ENCODE data around the gene HAGH.

HAGH gene

DNA sequence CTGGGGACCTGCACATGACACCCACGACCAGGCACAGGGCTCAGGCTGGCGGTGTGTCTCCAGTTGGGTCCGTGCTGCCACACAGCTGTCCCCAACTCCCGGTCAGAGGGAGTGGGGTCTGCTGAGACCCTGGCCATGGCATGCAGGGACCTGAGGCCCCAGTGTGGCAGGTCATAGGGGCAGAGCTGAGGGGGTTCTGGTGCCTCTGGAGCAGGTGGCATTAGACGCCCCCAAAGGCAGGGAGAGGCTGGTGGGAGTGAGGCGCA is 39.6 kb downstream of the HAGH start:
- no peak for ATAC-seq
- TF ChIP-seq SNAI2 (CRISPR knock-in tag; IDR thresholded peaks at IDR 0.05) = no peak
- no peak for TF ChIP-seq ZNF8 (CRISPR knock-in tag; IDR thresholded peaks at IDR 0.05)

DNA sequence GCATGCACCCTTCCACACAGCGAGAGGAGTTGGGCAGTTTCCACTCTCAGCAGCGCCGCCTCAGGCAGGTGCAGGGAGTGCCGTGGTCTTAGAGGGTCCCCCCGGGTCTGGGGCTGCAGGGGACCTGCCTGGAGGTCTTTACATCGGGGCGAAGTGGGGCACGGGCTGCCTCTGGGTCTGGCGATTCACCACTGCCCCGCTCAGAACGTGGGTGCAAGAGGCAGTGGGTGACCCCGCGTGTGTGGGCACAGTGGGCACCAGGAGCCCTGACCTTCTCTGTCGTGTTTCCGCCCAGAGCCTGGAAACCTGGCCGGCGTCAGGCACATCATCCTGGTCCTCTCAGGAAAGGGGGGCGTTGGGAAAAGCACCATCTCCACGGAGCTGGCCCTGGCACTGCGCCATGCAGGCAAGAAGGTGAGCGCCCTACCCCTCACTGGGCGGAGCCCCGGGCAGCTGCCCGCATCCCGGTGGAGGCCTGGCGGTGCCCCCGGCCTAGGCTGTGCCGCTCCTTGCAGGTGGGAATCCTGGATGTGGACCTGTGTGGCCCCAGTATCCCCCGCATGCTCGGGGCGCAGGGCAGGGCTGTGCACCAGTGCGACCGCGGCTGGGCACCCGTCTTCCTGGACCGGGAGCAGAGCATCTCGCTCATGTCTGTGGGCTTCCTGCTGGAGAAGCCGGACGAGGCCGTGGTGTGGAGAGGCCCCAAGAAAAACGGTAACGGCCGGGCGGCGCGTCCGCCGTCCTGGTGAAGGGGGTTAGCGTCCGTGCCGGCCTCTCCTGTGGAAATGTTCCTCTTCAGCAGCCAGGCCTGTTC is 40.2 kb downstream of the HAGH start:
- no peak for ATAC-seq
- TF ChIP-seq ISL1 (CRISPR knock-in tag; IDR thresholded peaks at IDR 0.05) (no peak), TCF4 (CRISPR knock-in tag; IDR thresholded peaks at IDR 0.05; ENCODE audit: borderline replicate concordance) (no peak)

DNA sequence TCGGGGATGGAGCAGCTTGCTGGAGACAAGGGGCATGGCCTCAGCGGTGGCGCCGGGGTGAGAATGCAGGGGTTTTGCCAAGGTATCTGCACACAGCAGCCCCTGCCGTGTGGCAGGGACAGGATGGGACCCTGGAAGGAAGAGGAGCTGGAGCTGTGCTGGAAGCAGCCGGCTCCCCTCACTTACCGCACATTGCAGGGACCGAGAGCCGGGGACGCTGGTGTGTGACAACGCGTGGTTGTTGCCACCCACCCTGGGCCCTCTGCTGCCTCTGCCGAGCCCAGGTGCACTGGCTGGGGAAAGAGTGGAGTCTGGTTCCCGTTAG is 40.8 kb downstream of the HAGH start:
- TF ChIP-seq, protein P1, sequence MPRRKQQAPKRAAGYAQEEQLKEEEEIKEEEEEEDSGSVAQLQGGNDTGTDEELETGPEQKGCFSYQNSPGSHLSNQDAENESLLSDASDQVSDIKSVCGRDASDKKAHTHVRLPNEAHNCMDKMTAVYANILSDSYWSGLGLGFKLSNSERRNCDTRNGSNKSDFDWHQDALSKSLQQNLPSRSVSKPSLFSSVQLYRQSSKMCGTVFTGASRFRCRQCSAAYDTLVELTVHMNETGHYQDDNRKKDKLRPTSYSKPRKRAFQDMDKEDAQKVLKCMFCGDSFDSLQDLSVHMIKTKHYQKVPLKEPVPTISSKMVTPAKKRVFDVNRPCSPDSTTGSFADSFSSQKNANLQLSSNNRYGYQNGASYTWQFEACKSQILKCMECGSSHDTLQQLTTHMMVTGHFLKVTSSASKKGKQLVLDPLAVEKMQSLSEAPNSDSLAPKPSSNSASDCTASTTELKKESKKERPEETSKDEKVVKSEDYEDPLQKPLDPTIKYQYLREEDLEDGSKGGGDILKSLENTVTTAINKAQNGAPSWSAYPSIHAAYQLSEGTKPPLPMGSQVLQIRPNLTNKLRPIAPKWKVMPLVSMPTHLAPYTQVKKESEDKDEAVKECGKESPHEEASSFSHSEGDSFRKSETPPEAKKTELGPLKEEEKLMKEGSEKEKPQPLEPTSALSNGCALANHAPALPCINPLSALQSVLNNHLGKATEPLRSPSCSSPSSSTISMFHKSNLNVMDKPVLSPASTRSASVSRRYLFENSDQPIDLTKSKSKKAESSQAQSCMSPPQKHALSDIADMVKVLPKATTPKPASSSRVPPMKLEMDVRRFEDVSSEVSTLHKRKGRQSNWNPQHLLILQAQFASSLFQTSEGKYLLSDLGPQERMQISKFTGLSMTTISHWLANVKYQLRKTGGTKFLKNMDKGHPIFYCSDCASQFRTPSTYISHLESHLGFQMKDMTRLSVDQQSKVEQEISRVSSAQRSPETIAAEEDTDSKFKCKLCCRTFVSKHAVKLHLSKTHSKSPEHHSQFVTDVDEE (CRISPR knock-in tag; IDR thresholded peaks at IDR 0.05) = no peak
- TF ChIP-seq, protein P2, sequence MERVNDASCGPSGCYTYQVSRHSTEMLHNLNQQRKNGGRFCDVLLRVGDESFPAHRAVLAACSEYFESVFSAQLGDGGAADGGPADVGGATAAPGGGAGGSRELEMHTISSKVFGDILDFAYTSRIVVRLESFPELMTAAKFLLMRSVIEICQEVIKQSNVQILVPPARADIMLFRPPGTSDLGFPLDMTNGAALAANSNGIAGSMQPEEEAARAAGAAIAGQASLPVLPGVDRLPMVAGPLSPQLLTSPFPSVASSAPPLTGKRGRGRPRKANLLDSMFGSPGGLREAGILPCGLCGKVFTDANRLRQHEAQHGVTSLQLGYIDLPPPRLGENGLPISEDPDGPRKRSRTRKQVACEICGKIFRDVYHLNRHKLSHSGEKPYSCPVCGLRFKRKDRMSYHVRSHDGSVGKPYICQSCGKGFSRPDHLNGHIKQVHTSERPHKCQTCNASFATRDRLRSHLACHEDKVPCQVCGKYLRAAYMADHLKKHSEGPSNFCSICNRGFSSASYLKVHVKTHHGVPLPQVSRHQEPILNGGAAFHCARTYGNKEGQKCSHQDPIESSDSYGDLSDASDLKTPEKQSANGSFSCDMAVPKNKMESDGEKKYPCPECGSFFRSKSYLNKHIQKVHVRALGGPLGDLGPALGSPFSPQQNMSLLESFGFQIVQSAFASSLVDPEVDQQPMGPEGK (CRISPR knock-in tag; IDR thresholded peaks at IDR 0.05; ENCODE audit: borderline replicate concordance) = no peak
- TF ChIP-seq SNAI2 (CRISPR knock-in tag; IDR thresholded peaks at IDR 0.05) (no peak), GLIS3 (CRISPR knock-in tag; IDR thresholded peaks at IDR 0.05) (no peak), TCF4 (CRISPR knock-in tag; IDR thresholded peaks at IDR 0.05; ENCODE audit: borderline replicate concordance) (no peak), PPARA (CRISPR knock-in tag; IDR thresholded peaks at IDR 0.05; ENCODE audit: borderline replicate concordance) (no peak), ZFP30 (CRISPR knock-in tag; IDR thresholded peaks at IDR 0.05) (no peak), ZNF70 (CRISPR knock-in tag; IDR thresholded peaks at IDR 0.05) (no peak), CSDC2 (CRISPR knock-in tag; IDR thresholded peaks at IDR 0.05) (no peak), ARNTL (CRISPR knock-in tag; IDR thresholded peaks at IDR 0.05; ENCODE audit: borderline replicate concordance, low read depth) (no peak), ESRRG (CRISPR knock-in tag; IDR thresholded peaks at IDR 0.05) (no peak), ZFP3 (CRISPR knock-in tag; IDR thresholded peaks at IDR 0.05) (no peak), RARB (CRISPR knock-in tag; IDR thresholded peaks at IDR 0.05) (no peak), ZC3H10 (CRISPR knock-in tag; IDR thresholded peaks at IDR 0.05) (no peak), ZNF565 (CRISPR knock-in tag; conservative IDR thresholded peaks at IDR 0.05; ENCODE audit: low read depth) (no peak), ZNF8 (CRISPR knock-in tag; IDR thresholded peaks at IDR 0.05) (no peak)
- TF ChIP-seq, protein P3, sequence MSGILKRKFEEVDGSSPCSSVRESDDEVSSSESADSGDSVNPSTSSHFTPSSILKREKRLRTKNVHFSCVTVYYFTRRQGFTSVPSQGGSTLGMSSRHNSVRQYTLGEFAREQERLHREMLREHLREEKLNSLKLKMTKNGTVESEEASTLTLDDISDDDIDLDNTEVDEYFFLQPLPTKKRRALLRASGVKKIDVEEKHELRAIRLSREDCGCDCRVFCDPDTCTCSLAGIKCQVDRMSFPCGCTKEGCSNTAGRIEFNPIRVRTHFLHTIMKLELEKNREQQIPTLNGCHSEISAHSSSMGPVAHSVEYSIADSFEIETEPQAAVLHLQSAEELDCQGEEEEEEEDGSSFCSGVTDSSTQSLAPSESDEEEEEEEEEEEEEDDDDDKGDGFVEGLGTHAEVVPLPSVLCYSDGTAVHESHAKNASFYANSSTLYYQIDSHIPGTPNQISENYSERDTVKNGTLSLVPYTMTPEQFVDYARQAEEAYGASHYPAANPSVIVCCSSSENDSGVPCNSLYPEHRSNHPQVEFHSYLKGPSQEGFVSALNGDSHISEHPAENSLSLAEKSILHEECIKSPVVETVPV (CRISPR knock-in tag; IDR thresholded peaks at IDR 0.05) = no peak
- TF ChIP-seq, protein P4, sequence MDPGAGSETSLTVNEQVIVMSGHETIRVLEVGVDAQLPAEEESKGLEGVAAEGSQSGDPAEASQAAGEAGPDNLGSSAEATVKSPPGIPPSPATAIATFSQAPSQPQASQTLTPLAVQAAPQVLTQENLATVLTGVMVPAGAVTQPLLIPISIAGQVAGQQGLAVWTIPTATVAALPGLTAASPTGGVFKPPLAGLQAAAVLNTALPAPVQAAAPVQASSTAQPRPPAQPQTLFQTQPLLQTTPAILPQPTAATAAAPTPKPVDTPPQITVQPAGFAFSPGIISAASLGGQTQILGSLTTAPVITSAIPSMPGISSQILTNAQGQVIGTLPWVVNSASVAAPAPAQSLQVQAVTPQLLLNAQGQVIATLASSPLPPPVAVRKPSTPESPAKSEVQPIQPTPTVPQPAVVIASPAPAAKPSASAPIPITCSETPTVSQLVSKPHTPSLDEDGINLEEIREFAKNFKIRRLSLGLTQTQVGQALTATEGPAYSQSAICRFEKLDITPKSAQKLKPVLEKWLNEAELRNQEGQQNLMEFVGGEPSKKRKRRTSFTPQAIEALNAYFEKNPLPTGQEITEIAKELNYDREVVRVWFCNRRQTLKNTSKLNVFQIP (CRISPR knock-in tag; IDR thresholded peaks at IDR 0.05; ENCODE audit: borderline replicate concordance, low read depth) = no peak
- TF ChIP-seq, protein P5, sequence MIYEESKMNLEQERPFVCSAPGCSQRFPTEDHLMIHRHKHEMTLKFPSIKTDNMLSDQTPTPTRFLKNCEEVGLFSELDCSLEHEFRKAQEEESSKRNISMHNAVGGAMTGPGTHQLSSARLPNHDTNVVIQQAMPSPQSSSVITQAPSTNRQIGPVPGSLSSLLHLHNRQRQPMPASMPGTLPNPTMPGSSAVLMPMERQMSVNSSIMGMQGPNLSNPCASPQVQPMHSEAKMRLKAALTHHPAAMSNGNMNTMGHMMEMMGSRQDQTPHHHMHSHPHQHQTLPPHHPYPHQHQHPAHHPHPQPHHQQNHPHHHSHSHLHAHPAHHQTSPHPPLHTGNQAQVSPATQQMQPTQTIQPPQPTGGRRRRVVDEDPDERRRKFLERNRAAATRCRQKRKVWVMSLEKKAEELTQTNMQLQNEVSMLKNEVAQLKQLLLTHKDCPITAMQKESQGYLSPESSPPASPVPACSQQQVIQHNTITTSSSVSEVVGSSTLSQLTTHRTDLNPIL (CRISPR knock-in tag; IDR thresholded peaks at IDR 0.05; ENCODE audit: low read depth) = no peak
- ATAC-seq = no peak
